GM18867 (cell line): ENCODE data around the gene SHOC1.
"Not testable (repeated sequence)": the region's sequence is repeated elsewhere in the genome, so short reads cannot be mapped to it uniquely, and the experiment has no call there.

Experiments used
- ATAC-seq: cut with Tn5 transposase; IDR thresholded peaks from one replicate; pipeline ENCODE4 v1.9.1; 2021; ENCODE audit warnings: mild to moderate bottlenecking, moderate library complexity; ENCODE audit not compliant: unreplicated experiment

SHOC1 gene

DNA sequence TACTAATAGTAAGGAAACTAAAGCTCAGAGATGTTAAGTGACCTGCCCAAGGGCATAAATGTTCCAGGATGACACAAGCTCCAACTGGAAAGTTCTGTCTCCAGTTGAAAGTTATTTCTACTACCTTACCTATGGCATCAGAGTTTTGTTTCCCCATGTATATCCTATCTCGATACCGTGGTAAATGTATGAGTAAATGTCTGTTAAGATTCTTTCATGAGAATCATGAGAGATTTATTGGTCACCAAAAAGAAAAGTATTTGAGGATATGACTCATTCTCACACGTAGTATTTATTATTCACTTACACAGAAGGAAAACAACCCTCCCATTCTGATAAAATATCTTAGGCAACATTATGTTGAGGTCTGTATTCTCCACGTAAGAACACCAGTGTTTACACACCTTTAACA lies 11.1 kb upstream of the SHOC1 start:
- ATAC-seq = no peak

DNA sequence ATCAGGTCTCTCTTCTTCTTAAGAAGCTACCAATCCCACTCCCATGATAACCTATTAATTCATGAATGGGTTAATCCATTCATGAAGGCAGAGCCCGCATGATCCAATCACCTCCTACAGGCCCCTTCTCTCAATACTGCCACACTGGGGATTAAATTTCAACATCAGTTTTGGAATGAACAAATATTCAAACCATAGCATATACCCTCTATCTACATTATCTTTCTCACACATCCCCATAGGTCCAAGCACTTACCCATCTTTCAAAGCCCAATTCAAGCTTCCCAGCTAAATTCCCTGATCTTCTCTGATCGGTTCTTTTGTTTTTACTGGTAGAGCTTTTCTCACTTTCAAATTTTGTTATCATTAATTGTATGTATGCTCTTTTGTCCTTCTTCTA lies 10.5 kb upstream of the SHOC1 start:
- ATAC-seq = no peak

DNA sequence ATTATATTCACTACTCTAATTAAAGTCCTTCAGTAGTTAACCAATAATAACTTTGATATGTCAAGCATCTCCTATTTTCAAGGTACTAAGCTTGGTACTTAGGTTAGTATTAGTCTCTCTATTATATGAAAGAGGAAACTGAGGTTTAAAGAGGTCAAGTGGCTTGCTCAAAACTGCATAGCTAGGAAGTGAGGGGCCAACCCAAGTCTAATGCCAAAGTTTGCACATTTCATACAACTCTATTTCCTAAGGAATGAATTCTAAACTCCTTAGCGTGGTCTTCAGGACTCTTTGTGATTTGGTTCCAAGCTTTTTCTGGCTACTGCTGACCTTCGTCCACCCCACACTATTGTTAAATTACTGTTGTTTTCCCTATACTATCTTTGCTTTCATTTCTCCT lies 9.9 kb upstream of the SHOC1 start:
- ATAC-seq = no peak

DNA sequence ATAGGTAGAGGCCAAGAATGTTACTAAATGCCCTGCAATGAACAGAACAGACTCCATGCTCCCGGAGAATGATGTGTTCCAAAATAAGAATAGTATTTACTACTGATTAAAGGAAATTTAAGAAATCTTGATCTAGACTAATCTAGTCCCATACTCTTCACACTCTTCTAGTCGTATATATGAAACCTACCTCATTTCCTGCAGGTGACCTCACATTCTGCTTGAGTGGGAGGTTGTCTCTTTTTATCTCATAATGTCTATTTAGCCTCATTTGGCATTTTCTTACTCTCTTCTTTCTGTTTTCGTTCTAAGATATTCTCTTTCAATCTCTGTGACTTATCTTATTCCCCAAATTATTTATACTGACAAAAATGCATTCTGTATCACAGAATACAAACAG lies 9.2 kb upstream of the SHOC1 start:
- no peak for ATAC-seq

DNA sequence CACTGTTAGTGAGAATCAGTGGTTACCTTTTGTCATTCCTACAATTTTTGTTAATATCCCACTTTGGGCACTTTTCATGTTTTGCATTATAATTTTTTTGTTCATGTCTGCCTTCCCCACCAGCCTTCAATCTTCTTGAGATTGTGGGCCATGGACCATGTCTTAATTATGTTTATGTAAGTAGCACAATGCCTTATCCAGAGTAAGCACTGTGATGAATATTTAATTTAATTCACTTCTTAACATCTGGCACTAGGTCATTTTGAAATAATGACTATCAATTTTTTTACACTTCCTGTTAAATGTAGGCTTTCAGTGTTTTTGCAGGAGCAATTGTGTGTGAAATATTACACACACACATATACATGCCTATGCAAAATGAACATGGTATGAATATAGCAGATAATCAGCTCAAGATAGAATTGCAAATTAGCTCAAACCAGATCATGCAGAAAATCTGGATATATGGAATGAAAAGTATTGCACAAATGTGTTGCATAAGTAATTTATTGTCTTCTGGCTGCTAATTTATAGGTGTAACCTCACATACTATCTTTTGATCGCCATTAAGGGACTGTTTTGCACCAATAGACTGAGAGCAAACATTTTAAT lies 5.3 kb upstream of the SHOC1 start:
- no peak for ATAC-seq

DNA sequence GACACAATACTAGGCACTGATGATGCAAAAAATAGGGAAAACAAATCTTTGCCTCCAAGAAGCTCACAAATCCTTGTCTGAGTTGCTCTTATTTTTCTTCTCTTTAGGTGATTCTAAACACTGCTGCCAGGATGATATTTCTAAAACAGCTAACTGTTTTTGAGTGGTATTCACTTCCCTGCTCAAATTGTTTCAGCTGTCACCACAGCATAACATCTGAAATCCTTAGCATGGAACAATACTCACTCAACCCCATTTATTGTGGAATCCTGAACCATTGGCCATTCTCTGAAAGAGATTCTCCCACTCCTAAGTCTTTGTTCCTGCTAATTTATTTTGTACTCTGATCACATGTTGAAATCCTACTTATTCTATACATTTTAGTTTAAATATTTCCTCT lies 4.8 kb upstream of the SHOC1 start:
- ATAC-seq = no peak

DNA sequence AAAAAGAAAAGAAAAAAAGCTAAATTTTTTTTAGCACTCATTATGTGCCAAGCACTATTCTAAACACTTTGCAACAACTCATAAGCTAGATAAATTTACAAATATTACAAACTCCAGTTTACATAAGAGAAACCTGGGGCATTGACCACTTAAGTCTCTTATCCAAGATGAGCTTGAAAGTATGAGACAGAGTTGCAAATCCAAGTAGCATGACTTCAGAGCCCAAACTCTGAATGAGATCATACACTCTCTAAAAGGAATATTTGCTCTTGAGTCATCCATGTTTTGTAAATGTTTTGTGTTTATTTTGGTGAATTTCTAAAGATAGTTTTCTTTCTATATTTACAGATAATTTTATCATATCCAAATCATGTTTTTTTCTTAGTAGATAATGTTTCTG lies 4.0 kb upstream of the SHOC1 start:
- ATAC-seq = no peak

DNA sequence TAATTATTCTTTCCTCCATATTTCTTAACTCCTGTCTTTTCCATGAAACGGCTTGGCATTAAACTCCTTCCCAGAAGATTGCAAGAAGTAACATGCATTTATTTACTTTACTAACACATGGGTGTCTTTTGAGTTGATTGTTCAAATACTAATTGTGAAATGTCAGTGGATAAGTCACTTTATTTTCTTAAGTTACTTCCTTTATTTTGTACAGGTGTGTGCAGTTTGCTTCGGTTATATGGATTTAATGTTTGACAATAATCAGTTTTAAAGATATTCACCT lies 761 bp upstream of the SHOC1 start:
- ATAC-seq = no peak

DNA sequence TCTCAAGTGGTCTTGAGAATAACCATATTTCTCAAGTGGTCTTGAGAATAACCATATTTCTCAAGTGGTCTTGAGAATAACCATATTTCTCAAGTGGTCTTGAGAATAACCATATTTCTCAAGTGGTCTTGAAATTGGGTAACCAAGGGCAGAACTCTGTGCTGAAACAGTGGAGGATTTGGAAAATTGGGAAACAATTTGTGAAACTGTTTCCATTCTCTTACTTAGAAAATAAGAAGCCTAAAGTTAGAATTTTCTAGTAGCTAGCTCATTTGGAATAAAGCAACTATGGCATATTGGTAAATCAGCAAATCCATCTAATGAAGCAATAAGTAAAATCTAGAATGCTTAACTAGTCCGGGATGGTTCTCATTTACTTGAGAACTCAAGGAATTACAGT lies 2.9 kb downstream of the SHOC1 start:
- ATAC-seq = not testable (repeated sequence)

DNA sequence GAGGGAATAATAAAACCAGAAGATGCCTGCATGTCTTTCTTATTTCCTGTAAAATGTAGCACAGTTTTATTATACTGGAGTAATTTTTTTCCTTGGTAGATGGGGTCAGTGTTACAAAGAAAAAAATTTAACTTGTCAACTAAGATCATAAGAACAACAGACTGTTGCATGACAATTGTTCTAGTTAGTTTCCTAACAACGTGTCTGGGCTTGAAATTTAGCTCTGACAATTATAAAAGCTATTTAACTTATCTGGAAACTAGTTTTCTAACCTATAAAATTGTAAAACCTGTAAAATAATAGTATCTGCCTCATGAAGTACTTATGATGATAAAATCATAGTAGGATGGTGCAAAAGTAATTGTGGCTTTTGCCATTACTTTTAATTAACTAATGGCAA lies 4.9 kb downstream of the SHOC1 start:
- no peak for ATAC-seq

DNA sequence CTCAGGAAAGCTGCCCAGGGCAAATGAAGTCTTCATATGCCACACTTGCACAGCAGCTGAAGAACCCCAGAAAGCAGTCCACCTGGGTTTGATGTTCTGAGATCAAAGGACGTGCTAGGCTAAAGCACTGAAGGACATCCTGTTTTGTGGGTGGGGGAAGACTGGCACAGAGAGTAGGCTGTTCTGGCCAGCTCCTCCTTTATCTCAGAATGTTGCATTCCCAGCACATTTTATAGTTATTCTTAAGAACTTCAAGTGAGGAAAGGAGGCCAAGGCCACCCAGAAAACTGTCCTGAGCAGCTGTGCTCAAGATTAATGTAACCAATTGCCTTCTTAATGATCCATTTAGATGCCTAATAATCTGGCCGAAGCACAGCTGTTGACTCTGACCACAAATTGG lies 10.9 kb downstream of the SHOC1 start:
- no peak for ATAC-seq

DNA sequence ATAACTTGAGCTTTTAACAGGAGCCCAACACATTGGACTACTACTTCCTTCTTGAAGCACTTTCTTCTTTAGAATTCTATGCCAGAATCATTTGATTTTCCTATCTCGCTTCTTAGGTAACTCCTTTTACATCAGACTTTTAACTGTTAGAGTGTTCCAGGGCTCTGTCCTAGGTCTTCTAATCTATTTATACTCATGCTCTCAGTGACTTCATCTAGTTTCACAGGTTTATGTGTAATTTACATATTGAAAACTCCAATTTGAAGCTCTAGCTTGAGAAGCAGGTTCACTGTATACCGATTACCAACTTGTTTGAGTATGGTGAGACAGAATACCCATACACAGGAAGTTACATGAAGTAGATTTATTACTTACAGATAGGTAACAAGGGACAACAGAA lies 11.3 kb downstream of the SHOC1 start:
- no peak for ATAC-seq

DNA sequence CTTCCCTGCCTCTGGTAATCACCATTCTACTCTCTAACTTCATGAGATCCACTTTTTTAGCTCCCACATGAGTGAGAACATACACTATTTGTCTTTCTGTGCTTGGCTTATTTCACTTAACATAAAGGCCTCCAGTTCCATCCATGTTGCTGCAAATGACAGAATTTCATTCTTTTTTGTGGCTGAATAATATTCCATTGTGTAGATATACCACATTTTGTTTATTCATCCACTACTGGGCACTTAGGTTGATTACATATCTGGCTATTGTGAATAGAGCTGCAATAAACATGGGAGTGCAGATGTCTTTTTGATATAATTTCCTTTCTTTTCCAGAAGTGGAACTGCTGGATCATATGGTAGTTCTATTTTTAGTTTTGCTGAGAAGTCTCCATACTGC lies 28.7 kb downstream of the SHOC1 start:
- ATAC-seq = no peak

DNA sequence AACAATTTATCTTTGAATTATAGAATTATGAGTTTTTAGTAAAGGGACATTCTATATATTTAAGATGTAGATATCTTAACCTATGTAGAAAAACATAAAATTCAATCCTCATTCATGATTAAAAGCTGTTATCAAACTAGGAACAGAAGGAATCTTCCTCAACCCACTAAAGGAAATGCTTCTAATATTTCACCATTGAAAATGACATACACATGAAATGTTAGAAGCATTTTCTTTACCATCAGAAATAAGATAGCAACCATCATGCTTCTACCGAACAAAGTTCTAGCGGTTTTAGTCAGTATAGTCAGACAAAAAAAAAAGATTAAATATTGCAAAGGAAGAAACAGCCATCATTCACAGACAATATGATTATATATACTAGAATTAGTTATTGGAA lies 32.2 kb downstream of the SHOC1 start:
- ATAC-seq = no peak

DNA sequence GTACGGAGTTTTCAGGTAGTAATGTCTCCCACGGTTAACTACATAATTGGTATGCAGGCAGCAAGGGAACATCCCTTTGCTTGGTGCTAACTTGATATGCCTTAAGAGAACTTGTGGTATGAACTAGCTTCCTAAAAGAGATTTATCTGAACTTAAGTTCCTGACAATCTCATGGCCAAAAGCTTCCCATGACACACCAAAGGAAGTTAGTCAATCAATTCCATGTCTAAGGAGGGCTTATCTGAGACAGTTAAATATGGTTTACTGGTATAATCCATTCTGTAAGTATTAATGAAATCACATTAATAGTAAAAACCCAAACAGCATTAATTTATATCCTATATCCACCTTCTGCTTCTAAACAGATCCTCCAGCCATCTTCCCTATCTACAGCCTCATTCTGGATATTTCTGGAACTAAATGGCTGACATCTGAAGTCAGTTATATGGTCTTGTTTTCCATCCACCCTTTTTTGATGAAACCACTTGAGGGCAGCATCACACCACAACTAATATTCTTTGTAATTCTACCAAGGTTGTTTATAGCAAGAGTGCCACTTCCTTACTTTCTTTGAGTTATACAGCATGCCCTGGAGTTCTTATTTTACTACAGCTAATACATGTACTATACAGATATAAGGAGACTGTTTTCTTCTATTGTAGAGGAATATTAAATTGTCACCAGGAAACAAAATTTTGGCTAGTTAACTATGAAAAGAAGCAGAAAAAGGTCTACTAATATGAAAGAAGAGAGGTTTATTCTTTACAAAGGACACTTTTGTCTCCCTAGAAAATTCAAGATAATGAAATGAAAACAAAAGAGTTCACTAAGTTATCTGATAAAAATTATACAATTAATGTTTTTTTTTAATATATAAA lies 34.7 kb downstream of the SHOC1 start:
- ATAC-seq = peak; percentile 63

DNA sequence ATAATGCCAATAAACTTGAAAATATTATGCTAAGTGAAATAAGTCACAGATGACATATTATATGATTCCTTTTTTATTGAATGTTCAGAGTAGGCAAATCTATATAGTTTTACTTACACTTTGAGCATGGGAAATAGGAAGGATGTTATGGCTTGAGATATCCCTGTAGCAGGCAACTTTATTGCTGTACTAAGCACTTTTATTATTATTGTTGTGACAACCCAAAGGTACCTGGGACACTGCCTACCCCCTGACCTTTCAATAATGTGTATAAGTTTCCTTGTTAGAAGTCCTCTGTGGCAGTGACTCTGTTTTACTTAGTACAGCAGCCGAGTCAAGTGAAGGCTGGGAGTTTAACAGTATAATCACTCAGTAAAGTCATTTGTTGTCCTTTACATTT lies 39.9 kb downstream of the SHOC1 start:
- ATAC-seq = no peak

DNA sequence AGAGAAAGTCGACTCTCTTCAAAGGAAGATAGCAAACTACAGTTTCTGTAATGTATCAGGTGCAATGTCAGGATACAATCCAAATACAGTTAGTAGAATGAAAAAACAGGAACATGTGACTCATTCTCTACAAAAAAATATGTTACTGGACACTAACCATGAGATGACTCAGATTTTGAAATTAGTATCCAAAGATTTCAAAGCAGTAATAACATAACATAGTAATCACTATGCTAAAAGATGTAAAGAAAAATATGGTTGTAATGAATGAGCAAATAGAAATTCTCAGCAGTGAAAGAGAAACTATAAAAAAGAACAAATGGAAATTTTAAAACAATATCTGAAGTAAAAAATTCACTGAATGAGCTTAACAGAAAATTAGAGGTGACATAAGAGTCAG lies 42.3 kb downstream of the SHOC1 start:
- no peak for ATAC-seq
